GM18909 (cell line): ENCODE results near the gene TBPL1.
"Not testable (repeated sequence)": the region's sequence is repeated elsewhere in the genome, so short reads cannot be mapped to it uniquely, and the experiment has no call there.

Experiments
- ATAC-seq: cut with Tn5 transposase; IDR thresholded peaks from one replicate; pipeline ENCODE4 v1.9.1; 2021; ENCODE audit warnings: mild to moderate bottlenecking; ENCODE audit not compliant: unreplicated experiment, poor library complexity

Gene TBPL1

DNA sequence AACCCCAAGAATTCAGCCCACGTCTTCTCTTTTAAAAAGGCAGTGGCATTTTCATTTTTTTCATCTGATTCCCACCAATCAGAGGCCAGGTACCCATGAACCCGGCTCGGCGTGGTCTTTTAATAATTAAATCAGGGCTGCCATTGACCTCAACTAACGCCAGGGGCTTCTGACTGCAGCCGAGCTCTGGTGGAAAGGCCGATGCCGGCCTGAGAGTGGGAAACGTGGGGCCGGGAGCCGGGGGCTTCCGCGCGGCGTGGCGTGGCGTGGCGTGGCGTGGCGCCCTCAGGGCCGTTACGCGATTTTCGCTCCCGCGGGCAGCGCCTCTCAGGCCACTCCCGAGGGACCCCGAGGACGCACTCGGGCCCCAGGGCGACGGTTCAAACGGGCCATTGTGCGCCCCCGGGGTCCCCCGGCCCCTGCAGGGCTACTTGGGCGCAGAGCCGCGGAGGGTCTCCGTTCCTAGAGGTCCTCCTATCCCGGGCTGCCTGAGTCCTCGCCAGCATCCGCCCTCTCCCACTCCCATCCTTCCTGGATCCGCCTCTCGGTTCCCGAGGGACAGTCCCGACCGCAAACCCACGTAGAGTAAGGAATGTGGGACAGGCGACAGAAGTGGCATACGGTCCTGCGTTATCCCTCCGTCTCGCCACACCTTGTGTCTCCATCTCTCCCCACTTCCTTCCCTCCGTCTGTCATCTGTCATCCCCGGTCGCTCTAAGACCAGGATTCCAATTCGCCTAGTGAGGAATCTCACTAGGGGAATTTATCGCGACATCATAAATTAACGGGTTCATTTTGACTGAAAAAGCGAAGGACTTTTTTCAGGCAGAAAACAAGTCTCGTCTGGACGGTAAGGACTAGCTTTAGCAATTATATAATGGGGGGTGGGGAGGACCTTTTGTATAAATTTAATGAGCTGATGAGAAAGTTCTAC is 876 bp upstream of the TBPL1 start:
- peak; percentile 72 for ATAC-seq

DNA sequence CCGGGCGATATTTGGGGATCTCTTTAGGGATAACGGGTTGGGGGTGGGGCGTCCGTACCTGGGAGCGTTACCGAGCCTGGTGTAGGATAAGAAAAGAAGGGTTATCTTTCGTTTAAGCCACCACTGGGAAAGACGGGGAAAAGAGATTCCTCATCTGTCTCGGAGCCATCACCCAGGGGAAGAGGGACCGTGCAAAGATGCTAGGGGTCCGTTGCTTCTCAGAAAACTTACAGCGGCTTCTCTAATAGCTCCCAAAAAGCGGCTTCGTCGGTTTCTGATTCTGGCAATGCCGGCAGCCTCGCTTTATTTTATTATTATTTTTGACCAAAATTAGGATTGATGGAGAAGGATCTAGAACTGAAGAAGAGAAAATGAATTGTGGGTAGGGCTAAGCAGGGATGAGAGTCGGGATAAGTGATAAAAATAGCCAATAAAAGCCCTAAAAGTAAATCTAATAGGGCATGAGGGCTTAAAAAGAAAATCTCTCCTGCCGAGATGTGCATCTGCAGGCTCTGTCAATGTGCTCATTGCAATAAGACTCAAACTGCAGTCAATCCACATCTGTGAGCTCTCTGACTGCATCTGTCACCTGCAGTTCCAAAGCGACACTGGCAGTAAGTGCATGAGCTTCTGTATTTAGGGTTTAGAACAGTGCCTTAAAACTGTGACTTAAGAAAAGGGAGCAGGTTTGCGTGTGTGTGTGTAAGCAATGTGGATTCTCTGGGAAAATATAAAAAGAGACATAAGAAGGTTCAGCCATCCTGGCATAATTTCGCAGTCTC is 801 bp downstream of the TBPL1 start:
- ATAC-seq: no peak

DNA sequence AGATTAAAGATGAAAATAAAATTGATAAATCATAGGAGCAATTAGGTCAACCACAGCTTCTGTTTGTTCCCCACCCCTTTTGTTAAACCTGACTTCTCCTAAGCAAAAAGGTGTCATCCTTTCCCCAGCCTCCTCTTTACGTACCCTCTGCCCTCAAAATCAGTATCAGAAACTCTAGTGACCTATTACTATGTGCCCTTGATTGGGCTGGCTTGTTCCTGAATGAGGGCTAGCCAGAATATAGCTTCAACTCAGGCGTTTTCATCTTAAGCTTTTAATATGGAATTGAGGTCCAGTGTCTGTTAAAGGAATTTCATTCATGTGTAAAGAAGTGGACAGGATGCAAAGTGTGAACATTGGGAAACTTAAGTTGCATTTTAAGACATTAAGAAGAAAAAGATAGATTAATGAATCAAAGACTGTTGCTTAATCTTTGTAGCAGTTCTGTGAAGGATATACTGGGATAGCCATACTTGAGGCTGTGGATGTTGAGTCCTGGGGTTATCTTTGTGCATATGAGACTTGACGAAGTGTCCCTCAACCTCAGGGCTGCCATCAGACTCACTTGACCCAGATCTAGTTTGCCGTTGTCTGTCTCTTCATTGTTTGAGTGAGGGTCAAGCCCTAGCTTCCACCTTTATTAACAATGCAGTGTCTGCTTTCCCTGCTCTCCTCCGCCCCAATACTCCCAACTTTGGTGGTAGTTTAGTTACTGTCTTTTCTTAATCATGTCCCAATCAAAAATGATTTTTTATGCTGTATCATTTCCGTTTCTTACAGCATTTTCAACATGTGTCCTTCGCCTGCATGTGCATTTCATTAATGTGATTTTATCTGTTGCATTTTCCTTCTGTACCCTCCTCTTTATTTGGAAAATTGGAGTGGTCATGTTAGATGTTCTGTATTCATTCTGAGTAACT is 1.9 kb downstream of the TBPL1 start:
- ATAC-seq: no peak

DNA sequence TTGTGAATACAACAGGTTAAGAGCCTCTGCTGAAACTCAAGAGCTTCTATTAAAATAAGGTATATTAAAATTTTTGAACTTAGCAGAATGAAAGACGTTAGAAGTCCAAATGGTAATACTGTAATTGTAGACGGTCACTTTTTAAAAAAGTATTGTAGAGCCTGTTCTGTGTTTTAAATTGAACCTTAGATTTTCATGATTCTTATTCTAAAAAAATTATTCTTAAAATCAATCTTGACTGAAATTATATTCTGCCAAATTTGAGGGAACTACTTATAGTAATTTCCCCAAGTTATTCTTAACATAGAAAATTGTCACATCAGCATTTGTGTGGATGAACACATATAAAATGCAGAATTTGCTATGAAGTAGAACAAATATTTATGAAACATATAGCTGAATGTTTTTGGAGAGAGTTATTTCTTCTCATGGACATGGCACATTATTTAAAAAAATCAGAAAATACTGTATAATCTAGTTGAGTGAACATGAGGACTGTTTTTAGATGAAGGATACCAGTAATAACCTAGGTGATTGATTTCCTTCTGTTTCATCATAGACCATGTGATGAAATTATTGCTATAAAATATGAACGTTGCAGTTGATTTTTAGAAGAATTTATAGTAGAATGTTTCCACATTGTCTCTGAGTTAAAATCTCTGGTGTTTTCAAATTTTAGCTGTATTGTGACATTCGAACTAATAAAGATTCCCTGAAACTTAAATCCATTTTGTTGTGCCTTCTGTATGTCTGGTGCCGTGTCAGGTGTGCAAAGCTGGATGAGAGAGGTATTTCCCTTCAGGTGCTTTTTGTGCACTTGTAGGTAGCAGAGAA is 2.8 kb downstream of the TBPL1 start:
- no peak for ATAC-seq

DNA sequence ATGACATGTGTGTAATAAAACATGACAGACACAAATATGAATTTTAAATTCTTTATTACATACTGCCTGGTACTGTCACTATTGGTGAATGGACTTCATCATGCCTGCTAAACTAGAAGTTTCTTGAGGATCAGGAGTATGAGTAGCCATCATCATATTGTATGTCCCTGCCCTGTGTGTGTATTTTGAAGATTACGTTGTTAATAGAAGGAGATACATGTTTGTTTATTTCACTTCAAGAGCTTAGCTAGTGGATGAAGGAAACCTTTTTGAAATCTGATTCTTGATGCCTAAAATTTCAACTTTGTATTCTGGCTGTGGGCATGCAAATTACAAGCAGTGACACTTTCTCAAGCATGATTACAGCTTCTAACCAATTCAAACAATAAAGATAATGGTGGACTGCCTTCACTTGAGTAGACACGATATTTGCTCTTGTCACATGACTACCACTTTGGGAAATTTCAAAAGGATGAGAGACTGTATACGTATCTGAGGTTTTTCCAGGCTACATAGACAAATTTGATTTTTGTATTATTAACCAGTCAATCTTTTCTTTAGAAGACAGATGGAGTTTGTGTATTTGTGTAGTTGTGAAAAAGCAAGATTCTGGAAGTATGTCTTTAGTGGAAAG is 3.5 kb downstream of the TBPL1 start:
- ATAC-seq: no peak

DNA sequence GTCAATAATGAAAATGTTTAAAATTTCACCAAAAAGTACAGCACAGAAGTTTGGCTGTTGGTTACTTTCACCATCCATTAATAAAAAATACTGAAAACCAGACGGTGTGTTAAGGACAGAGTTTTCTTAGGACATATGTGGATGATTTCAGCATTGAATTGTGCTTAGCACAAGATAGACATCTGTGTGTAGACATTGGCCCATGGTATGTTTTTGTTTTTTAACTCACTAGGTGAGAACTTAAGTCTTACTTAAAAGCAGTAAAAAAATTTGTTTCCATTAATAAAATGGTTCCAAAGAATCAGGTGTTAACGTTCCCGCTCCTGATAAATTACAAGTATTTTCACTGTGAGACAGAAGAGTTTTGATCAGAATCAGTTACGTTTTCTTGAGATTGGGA is 4.2 kb downstream of the TBPL1 start:
- ATAC-seq: no peak

DNA sequence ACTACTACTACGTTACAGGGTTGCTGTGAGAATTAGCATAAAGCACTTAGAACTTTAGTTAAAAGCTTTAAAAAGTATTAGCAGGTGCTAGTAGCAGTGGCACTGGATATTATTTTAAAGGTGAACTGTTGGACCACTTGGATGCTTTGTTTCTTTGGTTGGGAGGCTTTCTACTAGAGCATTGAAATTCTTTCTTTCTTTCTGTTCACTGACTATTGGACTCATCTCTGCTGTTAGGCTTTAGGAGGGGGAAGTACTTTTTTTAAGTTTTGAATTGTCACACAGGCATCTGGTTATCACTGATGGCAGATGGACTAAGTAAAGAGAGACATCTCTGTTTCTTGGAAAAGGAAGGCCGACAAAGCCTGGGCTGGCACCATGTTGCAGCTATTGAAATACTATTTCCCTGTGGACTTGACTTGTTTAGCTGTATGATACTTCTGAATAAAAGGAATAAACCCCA is 4.8 kb downstream of the TBPL1 start:
- no peak for ATAC-seq

DNA sequence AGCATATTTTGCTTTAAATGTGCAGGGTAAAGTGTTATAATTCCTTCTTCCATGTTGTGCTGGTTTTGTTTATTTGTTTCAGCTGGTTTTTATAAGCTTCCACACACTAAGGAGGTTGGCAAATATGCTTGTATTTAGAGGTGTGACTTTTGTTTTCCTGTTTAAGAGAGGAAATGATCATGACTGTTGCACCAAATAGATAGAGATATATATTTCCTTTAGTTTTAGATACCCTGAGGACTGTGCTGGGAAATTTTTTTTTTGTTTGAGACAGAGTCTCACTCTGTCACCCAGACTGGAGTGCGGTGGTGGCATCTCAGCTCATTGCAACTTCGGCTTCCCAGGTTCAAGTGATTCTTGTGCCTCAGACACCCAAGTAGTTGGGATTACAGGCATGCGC is 5.8 kb downstream of the TBPL1 start:
- ATAC-seq: no peak

DNA sequence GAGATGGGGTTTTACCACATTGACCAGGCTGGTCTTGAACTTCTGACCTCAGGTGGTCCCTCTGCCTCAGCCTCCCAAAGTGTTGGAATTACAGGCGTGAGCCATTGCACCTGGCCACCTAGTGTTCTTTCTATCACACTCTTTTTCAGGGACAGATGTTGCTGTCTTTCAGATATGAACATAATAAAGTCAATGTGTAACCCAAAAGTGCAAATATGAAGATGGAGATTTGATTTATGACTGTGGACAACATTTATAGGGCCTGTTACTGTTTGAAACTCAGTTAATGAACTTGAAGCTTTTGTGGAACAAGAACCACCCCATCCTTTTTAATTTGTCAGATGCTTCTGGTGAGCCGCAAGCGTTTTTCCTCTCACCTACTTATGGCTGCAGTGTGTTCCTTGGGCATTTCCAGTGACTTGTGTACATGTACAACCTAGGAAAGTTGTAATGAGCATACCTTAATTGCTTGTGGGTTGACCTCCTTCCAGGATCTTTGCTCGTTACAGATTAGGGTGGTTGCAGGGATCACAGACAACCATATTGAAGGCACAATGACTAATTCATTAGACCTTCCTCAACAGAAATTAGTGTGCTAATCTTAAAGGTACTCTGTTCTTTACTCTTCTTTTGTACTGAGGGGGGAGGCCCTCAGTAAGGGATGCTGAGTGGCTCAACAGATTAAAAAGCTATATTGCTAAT is 6.8 kb downstream of the TBPL1 start:
- ATAC-seq: no peak

DNA sequence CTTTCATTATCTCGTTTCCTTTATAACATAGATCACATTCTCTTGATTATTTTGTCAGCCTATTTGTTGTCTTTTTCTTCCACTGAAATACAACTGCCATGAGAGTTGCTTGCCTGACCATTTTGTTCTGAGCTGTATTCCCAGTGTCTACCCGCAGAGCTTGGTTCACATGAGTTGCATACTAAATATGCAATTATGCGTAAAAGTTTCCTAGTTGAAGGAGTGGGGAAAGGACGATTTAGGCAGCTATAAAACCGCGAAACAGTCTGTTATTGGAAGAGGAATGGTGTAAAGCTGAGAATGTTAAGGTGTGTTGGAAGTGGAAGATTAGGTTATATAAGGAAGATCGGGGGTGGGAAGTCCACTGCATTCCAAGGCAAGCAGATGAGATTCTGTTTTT is 8.8 kb downstream of the TBPL1 start:
- ATAC-seq: no peak

DNA sequence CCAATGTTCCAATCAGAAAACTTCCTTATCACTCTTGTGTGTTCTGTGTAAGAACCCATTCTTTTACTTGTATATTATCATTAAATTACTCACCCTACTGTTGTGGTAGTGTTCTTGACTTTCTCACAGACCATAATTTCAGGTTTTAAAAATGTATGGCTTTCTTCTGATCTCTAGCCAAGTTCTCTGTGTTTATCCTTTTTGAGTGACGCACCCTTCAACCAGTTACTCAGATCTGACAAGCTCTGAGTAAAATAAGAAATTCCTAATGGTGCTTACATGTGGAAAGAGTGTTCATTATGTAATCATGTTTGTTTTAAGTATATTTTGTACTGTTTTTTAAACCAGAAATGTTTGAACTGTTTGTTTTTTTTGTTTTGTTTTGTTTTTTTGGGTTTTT is 11.0 kb downstream of the TBPL1 start:
- no peak for ATAC-seq

DNA sequence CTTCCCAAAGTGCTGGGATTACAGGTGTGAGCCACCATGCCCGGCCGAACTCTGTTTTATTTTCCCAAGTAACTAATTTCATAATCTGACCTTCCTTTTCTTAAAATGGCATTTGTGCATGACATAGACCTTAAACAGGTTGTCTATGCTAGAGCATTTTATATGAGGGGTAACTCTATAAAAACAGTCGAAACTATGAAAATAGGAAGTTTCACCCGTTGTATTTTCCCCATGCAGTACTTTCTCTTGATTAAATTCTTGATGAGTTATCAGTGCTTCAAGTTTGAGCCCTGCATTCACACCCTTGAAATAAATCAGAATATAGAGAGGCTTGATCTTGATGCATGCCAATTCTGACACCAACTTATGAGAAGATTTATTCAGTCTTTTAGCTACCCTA is 11.7 kb downstream of the TBPL1 start:
- no peak for ATAC-seq

DNA sequence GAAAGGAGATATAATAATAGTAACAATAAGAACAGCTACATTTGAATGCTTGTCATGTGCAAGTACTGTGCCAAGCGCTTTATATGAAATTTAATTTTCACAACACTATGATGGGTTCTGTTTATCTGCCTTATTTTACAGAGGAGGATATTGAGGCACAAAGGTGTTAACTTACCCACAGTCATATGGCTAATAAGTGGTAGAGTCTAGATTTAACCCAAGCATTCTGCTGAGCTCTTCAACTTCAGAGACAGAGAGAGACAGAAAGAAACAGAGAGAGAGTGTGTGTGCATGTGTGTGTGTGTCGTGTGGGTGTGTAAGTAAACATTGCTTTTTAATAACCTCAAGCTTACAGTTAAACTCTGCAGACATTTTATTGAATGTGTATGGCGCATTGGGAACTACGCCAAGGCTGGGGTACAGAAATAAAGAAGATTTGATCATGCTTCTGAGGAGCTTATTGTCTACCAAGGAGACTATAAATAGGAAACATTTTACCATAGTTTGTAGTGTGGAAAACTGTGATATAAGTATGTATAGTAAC is 12.9 kb downstream of the TBPL1 start:
- ATAC-seq: no peak

DNA sequence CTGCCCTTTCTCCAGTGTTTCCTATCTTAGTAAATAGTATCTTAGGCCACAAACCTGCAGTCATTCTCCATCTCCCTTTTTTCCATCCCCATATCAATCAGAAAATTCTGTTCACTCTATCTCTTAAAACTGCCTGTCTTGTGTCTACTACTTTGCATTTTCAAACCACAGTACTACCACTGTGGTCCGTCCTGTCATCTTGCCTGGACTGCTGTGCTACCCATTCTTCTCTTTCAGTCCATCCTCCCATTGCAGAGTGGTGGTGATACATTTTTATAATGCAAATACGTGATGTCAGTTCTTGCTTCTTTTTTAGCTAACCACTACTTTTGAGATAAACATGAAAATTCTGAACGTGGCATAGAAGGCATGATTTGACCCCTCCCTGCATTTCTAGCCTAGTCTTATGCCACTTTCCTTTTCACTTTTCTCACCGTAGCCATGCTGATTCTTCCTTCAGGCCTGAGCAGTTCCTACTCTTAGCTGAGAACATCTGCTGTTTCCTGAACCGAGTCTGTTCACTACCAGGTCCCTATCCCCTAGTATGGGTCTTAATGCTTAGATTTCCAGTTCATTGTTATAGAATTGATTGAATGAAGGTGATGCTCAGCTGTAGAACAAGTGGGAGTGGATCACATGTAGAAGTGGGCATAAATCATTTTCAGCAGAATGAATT is 13.8 kb downstream of the TBPL1 start:
- ATAC-seq: peak; percentile 90

DNA sequence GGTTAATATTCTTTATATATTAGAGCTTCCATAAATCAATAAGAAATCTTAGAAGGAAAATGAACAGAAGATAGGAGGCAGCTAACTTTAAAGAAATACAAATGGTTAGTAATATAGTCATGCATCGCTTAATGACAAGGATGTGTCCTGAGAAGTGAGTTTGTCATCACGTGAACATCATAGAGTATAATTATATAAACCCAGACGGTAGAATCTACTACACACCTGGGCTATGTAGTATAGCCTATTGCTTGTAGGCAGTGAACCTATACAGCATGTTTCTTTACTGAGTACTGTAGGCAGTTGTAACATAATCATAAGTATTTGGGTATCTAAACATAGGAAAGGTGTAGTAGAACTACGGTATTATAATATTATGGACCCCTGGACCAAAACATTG is 14.3 kb downstream of the TBPL1 start:
- ATAC-seq: no peak

DNA sequence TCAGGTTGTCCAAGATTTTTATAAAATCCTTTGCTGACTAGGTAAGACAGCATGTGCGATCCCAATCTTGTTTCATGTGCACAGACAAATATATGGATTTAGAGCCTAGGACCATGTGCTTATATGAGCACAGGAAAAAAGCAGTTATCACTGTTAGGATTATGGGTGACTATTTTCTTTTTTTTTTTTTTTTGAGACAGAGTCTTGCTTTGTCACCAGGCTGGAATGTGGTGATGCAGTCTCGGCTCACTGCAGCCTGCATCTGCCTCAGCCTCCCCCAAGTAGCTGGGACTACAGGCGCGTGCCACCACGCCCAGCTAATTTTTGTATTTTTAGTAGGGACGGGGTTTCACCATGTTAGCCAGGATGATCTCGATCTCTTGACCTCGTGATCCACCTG is 14.8 kb downstream of the TBPL1 start:
- ATAC-seq: not testable (repeated sequence)

DNA sequence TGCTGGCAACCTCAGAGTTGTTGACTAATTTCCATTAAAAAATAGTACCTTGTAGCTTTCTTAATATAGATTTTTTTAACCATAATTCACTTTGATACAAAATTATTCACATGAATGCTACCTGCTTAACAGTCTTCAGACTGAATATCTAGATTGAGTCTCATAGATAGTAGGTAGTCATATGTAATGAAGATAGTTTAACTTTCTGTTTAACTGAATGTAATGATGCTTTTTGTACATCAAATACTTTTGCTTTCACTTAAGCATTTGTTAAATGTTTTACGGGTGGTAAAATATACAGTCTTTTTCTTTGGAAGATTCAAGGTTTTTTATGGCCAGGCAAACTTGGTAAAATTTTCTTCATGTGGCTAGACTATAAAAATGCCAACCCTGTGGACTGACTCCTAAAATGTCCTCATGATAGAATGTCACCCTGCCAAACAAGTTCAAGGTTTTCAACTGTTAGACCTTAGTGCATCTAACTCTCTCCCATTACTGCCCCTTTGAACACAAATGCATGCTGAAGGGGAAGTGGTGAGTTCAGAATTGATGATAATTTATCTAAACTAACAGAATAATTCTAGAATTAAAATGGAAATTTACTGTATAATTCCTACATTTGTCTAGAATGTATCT is 16.4 kb downstream of the TBPL1 start:
- no peak for ATAC-seq
